Purkinje cell (primary cell): Measurements from ENCODE around the gene ZPBP. TPM values are rescaled to one million over a fixed set of nuclear protein-coding genes. Genes with fewer than 3 reads are reported as not detected.

Experiments
- polyA plus RNA-seq: library from polyadenylated mRNA; unstranded; fragments of >200 nt; fragmentation: Nextera tagmentation; gene quantifications from 2 replicates; pipeline ENCODE4 v1.2.1, GENCODE V29; 2014

Gene ZPBP
- not detected in 2 replicates for polyA plus RNA-seq

GRCh38 chr7:50092579-50093491, at the start of gene ZPBP:
TSS of gene ZPBP (minus strand) at chr7:50093246. CDS start at chr7:50093194, 52 bp downstream.

Other genes with a start within 250 kb of the ZPBP start
- gene IKZF1, start 211.5 kb upstream of the ZPBP start, polyA plus RNA-seq, result not detected in 2 replicates